CD4-positive, CD25-positive, alpha-beta regulatory T cell (primary cell): ENCODE measurements around the gene TMEM139. TPM values are rescaled to one million over a fixed set of nuclear protein-coding genes. Genes with fewer than 3 reads are reported as not detected.

Experiments used
- ATAC-seq, 2 donors: fragments of 150-1000 bp; cut with Tn5 transposase; one replicate each; pipeline ENCODE4 v1.10.0; 2021; ENCODE audit warnings: low read depth in 2 of 2, moderate number of reproducible peaks in 2 of 2, moderate library complexity in 1 of 2
- DNase-seq, 3 donors: peaks; one replicate each; pipeline versions ENCODE4 v3.0.0 to v3.0.0-alpha.2; 2012 to 2022; ENCODE audit warnings: mixed read lengths in 1 of 3
- H3K27ac ChIP-seq: one replicate; pipeline ENCODE4 v1.7.0; 2013; ENCODE audit warnings: mild to moderate bottlenecking, low read length; ENCODE audit not compliant: insufficient read depth, poor library complexity, severe bottlenecking
- H3K27me3 ChIP-seq: one replicate; pipeline ENCODE4 v1.7.0; 2013; ENCODE audit warnings: low read length; ENCODE audit not compliant: control insufficient read depth, insufficient read depth
- H3K36me3 ChIP-seq: one replicate; pipeline ENCODE4 v1.7.0; 2013; ENCODE audit warnings: mild to moderate bottlenecking, low read length, moderate library complexity; ENCODE audit not compliant: control insufficient read depth, insufficient read depth
- H3K4me1 ChIP-seq: 2 replicates; pipeline ENCODE4 v1.7.0; 2013; ENCODE audit warnings: mild to moderate bottlenecking, low read length; ENCODE audit not compliant: insufficient read depth, control insufficient read depth, poor library complexity, severe bottlenecking
- H3K4me3 ChIP-seq: one replicate; pipeline ENCODE4 v1.7.0; 2013; ENCODE audit warnings: low read depth, mild to moderate bottlenecking, low read length, moderate library complexity
- H3K9me3 ChIP-seq, 2 experiments: 1 replicate in 1 of 2; 2 replicates in 1 of 2; pipeline ENCODE4 v1.7.0; 2013; ENCODE audit warnings: low read length in 2 of 2, mild to moderate bottlenecking in 1 of 2, moderate library complexity in 1 of 2; ENCODE audit not compliant: control insufficient read depth in 2 of 2
- H3K27ac Mint-ChIP-seq, 3 donors: one replicate each; pipeline ENCODE4 v1.8.0; 2020 to 2022; ENCODE audit warnings: mild to moderate bottlenecking in 3 of 3, mixed read lengths in 3 of 3, moderate library complexity in 2 of 3
- H3K27me3 Mint-ChIP-seq: one replicate; pipeline ENCODE4 v1.8.0; 2022; ENCODE audit warnings: mild to moderate bottlenecking, mixed read lengths
- H3K36me3 Mint-ChIP-seq: one replicate; pipeline ENCODE4 v1.8.0; 2020; ENCODE audit warnings: mixed read lengths
- H3K4me1 Mint-ChIP-seq, 4 donors: one replicate each; pipeline ENCODE4 v1.8.0; 2020 to 2022; ENCODE audit warnings: mixed read lengths in 4 of 4, mild to moderate bottlenecking in 1 of 4
- H3K4me3 Mint-ChIP-seq, 4 donors: one replicate each; pipeline ENCODE4 v1.8.0; 2020 to 2022; ENCODE audit warnings: mild to moderate bottlenecking in 4 of 4, mixed read lengths in 4 of 4, moderate library complexity in 3 of 4
- H3K9me3 Mint-ChIP-seq, 7 donors: one replicate each; pipeline ENCODE4 v1.8.0; 2020 to 2022; ENCODE audit warnings: mixed read lengths in 7 of 7, mild to moderate bottlenecking in 3 of 7, moderate library complexity in 2 of 7
- polyA plus RNA-seq, 4 donors: library from polyadenylated mRNA; unstranded; fragments of 300-500 nt; fragmentation: Illumina TruSeq; gene quantifications; one replicate each; pipeline ENCODE4 v1.2.3, GENCODE V29; 2021
- total RNA-seq: library from RNA; stranded (reverse); gene quantifications from one replicate; pipeline ENCODE4 v1.2.3, GENCODE V29; 2022

Gene TMEM139
- total and polyA plus RNA-seq, 5 donors from 2014 or later: 0.75 to 1.3 (median 0.91) TPM

GRCh38 chr7:143315776-143316175 is 31.0 kb downstream of the TMEM139 start, which contains the start of gene CLCN1:
CLCN1 (plus strand) TSS chr7:143316111; CDS start chr7:143316213, 102 bp downstream.
- ATAC-seq (no peak), DNase-seq (no peak)
- H3K27ac ChIP-seq: no peak within 1 kb of the TSS
- Mint-ChIP-seq H3K36me3 (no peaks in the 10 kb centered on the region), H3K27me3 (no peaks in the 10 kb centered on the region), H3K27ac (peak within 1 kb of the TSS in 1 of 3 donors; percentile 49), H3K9me3 (no peaks in the 10 kb centered on the region), H3K4me3 (peak within 1 kb of the TSS in 1 of 4 donors; percentile 33), H3K4me1 (peaks cover 2 to 34% (median 13%) of the 10 kb centered on the region in 4 donors)
- peaks cover 9% of the 10 kb centered on the region for H3K4me1 ChIP-seq
- H3K27me3 ChIP-seq: no peaks in the 10 kb centered on the region
- no peak within 1 kb of the TSS for H3K4me3 ChIP-seq
- no peaks in the 10 kb centered on the region for H3K9me3 ChIP-seq
- no peaks in the 10 kb centered on the region for H3K36me3 ChIP-seq

- Mint-ChIP-seq H3K36me3 (no peaks in the 10 kb centered on the region), H3K27ac (peak overlapping the region in 1 of 3 donors; percentile 49)
- DNase-seq: no peak
Measured at GRCh38 chr7:143316492-143316891, 31.7 kb downstream of the TMEM139 start.

GRCh38 chr7:143318661-143319060 is 33.9 kb downstream of the TMEM139 start:
- H3K36me3 Mint-ChIP-seq: no peaks in the 10 kb centered on the region

More at GRCh38 chr7:143316492-143316891, 31.7 kb downstream of the TMEM139 start:
- no peak for ATAC-seq
- Histone ChIP-seq H3K27me3 (no peaks in the 10 kb centered on the region), H3K9me3 (no peaks in the 10 kb centered on the region), H3K4me3 (no peak overlapping the region), H3K4me1 (peaks cover 1% of the 10 kb centered on the region), H3K36me3 (no peaks in the 10 kb centered on the region), H3K27ac (no peak overlapping the region)
- Mint-ChIP-seq H3K27me3 (no peaks in the 10 kb centered on the region), H3K9me3 (no peaks in the 10 kb centered on the region), H3K4me3 (no peak overlapping the region), H3K4me1 (peaks cover 0 to 27% (median 6%) of the 10 kb centered on the region in 4 donors)

GRCh38 chr7:143320620-143321019 is 35.9 kb downstream of the TMEM139 start:
- H3K27ac ChIP-seq: no peak overlapping the region
- Mint-ChIP-seq H3K36me3 (no peaks in the 10 kb centered on the region), H3K27ac (no peak overlapping the region), H3K4me3 (no peak overlapping the region), H3K9me3 (no peaks in the 10 kb centered on the region), H3K27me3 (peaks cover 3% of the 10 kb centered on the region), H3K4me1 (peaks cover 10 to 26% (median 21%) of the 10 kb centered on the region in 4 donors)
- no peak for DNase-seq
- H3K4me1 ChIP-seq: peaks cover 13% of the 10 kb centered on the region
- no peak overlapping the region for H3K4me3 ChIP-seq
- H3K9me3 ChIP-seq: no peaks in the 10 kb centered on the region
- no peaks in the 10 kb centered on the region for H3K27me3 ChIP-seq
- no peak for ATAC-seq
- no peaks in the 10 kb centered on the region for H3K36me3 ChIP-seq

More at GRCh38 chr7:143318661-143319060, 33.9 kb downstream of the TMEM139 start:
- Mint-ChIP-seq H3K27me3 (no peaks in the 10 kb centered on the region), H3K4me3 (no peak overlapping the region), H3K9me3 (no peaks in the 10 kb centered on the region), H3K27ac (peak overlapping the region in 1 of 3 donors; percentile 69), H3K4me1 (peaks cover 0 to 18% (median 5%) of the 10 kb centered on the region in 4 donors)
- no peak overlapping the region for H3K4me3 ChIP-seq
- H3K4me1 ChIP-seq: no peaks in the 10 kb centered on the region
- ATAC-seq: no peak
- no peak overlapping the region for H3K27ac ChIP-seq
- DNase-seq: no peak
- H3K27me3 ChIP-seq: no peaks in the 10 kb centered on the region
- no peaks in the 10 kb centered on the region for H3K36me3 ChIP-seq
- H3K9me3 ChIP-seq: no peaks in the 10 kb centered on the region

- Histone ChIP-seq H3K9me3 (no peaks in the 10 kb centered on the region), H3K36me3 (no peaks in the 10 kb centered on the region), H3K27me3 (no peaks in the 10 kb centered on the region), H3K27ac (no peak overlapping the region), H3K4me1 (peaks cover 15% of the 10 kb centered on the region), H3K4me3 (no peak overlapping the region)
- Mint-ChIP-seq H3K27ac (no peak overlapping the region), H3K36me3 (no peaks in the 10 kb centered on the region), H3K4me3 (no peak overlapping the region), H3K27me3 (peaks cover 6% of the 10 kb centered on the region), H3K4me1 (peaks cover 12 to 32% (median 25%) of the 10 kb centered on the region in 4 donors), H3K9me3 (no peaks in the 10 kb centered on the region)
- DNase-seq (no peak), ATAC-seq (no peak)
Measured at GRCh38 chr7:143321242-143321641, 36.5 kb downstream of the TMEM139 start.

GRCh38 chr7:143321734-143322133 is 37.0 kb downstream of the TMEM139 start:
- Mint-ChIP-seq H3K36me3 (no peaks in the 10 kb centered on the region), H3K27me3 (peaks cover 6% of the 10 kb centered on the region), H3K4me3 (no peak overlapping the region), H3K9me3 (no peaks in the 10 kb centered on the region), H3K27ac (no peak overlapping the region), H3K4me1 (peaks cover 12 to 34% (median 25%) of the 10 kb centered on the region in 4 donors)
- ATAC-seq: no peak
- no peaks in the 10 kb centered on the region for H3K36me3 ChIP-seq
- DNase-seq: no peak
- no peaks in the 10 kb centered on the region for H3K27me3 ChIP-seq
- no peak overlapping the region for H3K4me3 ChIP-seq
- H3K9me3 ChIP-seq: no peaks in the 10 kb centered on the region
- H3K27ac ChIP-seq: no peak overlapping the region
- H3K4me1 ChIP-seq: peaks cover 15% of the 10 kb centered on the region

- peaks cover 6% of the 10 kb centered on the region for H3K27me3 Mint-ChIP-seq
- H3K27ac ChIP-seq: no peak overlapping the region
- H3K9me3 ChIP-seq: no peaks in the 10 kb centered on the region
- H3K9me3 Mint-ChIP-seq: peaks cover 0 to 2% (median 0%) of the 10 kb centered on the region in 7 donors
- ATAC-seq (no peak), DNase-seq (no peak)
- peaks cover 12 to 31% (median 23%) of the 10 kb centered on the region in 4 donors for H3K4me1 Mint-ChIP-seq
- H3K4me1 ChIP-seq: peaks cover 15% of the 10 kb centered on the region
- no peak overlapping the region for H3K4me3 ChIP-seq
- H3K27ac Mint-ChIP-seq: no peak overlapping the region
- H3K36me3 Mint-ChIP-seq: no peaks in the 10 kb centered on the region
- H3K4me3 Mint-ChIP-seq: no peak overlapping the region
- H3K36me3 ChIP-seq: no peaks in the 10 kb centered on the region
- no peaks in the 10 kb centered on the region for H3K27me3 ChIP-seq
Measured at GRCh38 chr7:143322760-143323633, 38.2 kb downstream of the TMEM139 start.
